ENCODE results near the gene FCHSD2. TPM values are rescaled to one million over a fixed set of nuclear protein-coding genes. Genes with fewer than 3 reads are reported as not detected.

FCHSD2 gene
- polyA plus RNA-seq, 2 of the 4 experiments (the other 2 are of a cell fraction): 10.5 to 19.0 TPM

- POLR2A ChIA-PET: interaction anchor here (0.7 kb wide), 1 partner anchor 119 kb away, joined by 7 read pairs; no protein-coding TSS in a partner anchor
- no peak for FAIRE-seq
Observed at GRCh38 chr11:72841397-72841796, 300.7 kb downstream of the FCHSD2 start.

GRCh38 chr11:72840780-72841179, 301.3 kb downstream of the FCHSD2 start:
- no peak for TF ChIP-seq MAZ (IDR thresholded peaks at IDR 0.05; ENCODE audit: borderline replicate concordance, low read depth, low read length)
- TF ChIP-seq MAFK (IDR thresholded peaks at IDR 0.05; ENCODE audit: partially characterized antibody): peak; percentile 39
- no peak for TF ChIP-seq CBX8 (IDR thresholded peaks at IDR 0.05)
- TF ChIP-seq CEBPB (IDR thresholded peaks at IDR 0.05): peak; percentile 70 to 77; a peak in 3 of 4 replicates
- TF ChIP-seq NPAS2 (CRISPR knock-in tag; IDR thresholded peaks at IDR 0.05; ENCODE audit: borderline replicate concordance): no peak
- DNase-seq (ENCODE audit: low read depth in 1 of 2, low spot score in 1 of 2) (peak in 1 of 2 experiments; percentile 35), ATAC-seq (no peak; a peak in 1 of 6 replicates), FAIRE-seq (no peak)
- H3K9me3 ChIP-seq: no peaks in the 10 kb centered on the region
- H3K27ac ChIP-seq: peak overlapping the region; percentile 6 to 66; a peak in 5 of 6 replicates
- CTCF ChIA-PET: interaction anchor here (0.6 to 4.2 kb wide), 6 partner anchors 9 to 448 kb away, joined by 4 to 30 read pairs (median 5); partner anchors contain the start of gene FCHSD2
- H3K4me3 ChIP-seq: no peak overlapping the region
- WGBS (ENCODE audit: missing lambda C conversion rate): 74% methylated on average over 4 of the region's 4 CpGs
- POLR2A ChIA-PET: interaction anchor here (0.8 to 1.0 kb wide), 2 partner anchors 9 to 18 kb away, joined by 3 read pairs; no protein-coding TSS in a partner anchor
- peaks cover 8% of the 10 kb centered on the region; the same call in 1 of the 3 replicates for H3K4me1 ChIP-seq
- no peak overlapping the region for H3K4me2 ChIP-seq

More at GRCh38 chr11:72841397-72841796, 300.7 kb downstream of the FCHSD2 start:
- Histone ChIP-seq H3K4me2 (no peak overlapping the region), H3K4me1 (peaks cover 8% of the 10 kb centered on the region; the same call in 1 of the 3 replicates), H3K9me3 (no peaks in the 10 kb centered on the region), H3K27ac (peak overlapping the region; percentile 1 to 66; a peak in 3 of 6 replicates), H3K4me3 (no peak overlapping the region)
- no peak for TF ChIP-seq CTCF (IDR thresholded peaks at IDR 0.05)
- no peak for TF ChIP-seq RNF2 (IDR thresholded peaks at IDR 0.05; ENCODE audit: borderline replicate concordance, low read depth)
- no peak for TF ChIP-seq MAX (IDR thresholded peaks at IDR 0.05)
- no peak for TF ChIP-seq EHF (CRISPR knock-in tag; IDR thresholded peaks at IDR 0.05)
- WGBS (ENCODE audit: missing lambda C conversion rate): 96% methylated on average over 7 of the region's 7 CpGs
- ATAC-seq: no peak
- CTCF ChIA-PET: interaction anchor here (0.6 to 4.2 kb wide), 6 partner anchors 8 to 447 kb away, joined by 4 to 30 read pairs (median 5); partner anchors contain the start of gene FCHSD2
- DNase-seq (ENCODE audit: low read depth in 1 of 2, low spot score in 1 of 2): no peak

- ChIA-PET CTCF (interaction anchor here (1.1 to 4.2 kb wide), 4 partner anchors 8 to 339 kb away, joined by 3 to 30 read pairs (median 16); no protein-coding TSS in a partner anchor), POLR2A (no interaction called here)
- H3K4me1 ChIP-seq: peaks cover 8% of the 10 kb centered on the region; the same call in 1 of the 3 replicates
- ATAC-seq (no peak), FAIRE-seq (no peak), DNase-seq (ENCODE audit: low read depth in 1 of 2, low spot score in 1 of 2) (no peak)
- H3K4me3 ChIP-seq: no peak overlapping the region
- H3K9me3 ChIP-seq: no peaks in the 10 kb centered on the region
- WGBS (ENCODE audit: missing lambda C conversion rate): 95% methylated on average over 4 of the region's 4 CpGs
- H3K27ac ChIP-seq: no peak overlapping the region
- H3K4me2 ChIP-seq: no peak overlapping the region
- TF ChIP-seq SMC3 (IDR thresholded peaks at IDR 0.05): no peak
- no peak for TF ChIP-seq ZSCAN20 (CRISPR knock-in tag; IDR thresholded peaks at IDR 0.05)
- TF ChIP-seq RAD21 (conservative IDR thresholded peaks at IDR 0.05 in 1 of 2, IDR thresholded peaks at IDR 0.05 in 1 of 2): no peak
- no peak for TF ChIP-seq HES2 (IDR thresholded peaks at IDR 0.05)
- TF ChIP-seq ATOH8 (CRISPR knock-in tag; IDR thresholded peaks at IDR 0.05; ENCODE audit: low read depth): no peak
- TF ChIP-seq RFX5 (IDR thresholded peaks at IDR 0.05): no peak
- no peak for TF ChIP-seq CHD2 (IDR thresholded peaks at IDR 0.05; ENCODE audit: low read length, partially characterized antibody)
- TF ChIP-seq JUN (IDR thresholded peaks at IDR 0.05): no peak
- no peak for TF ChIP-seq RCOR1 (IDR thresholded peaks at IDR 0.05; ENCODE audit: low read depth, low read length)
- TF ChIP-seq TFCP2L1 (CRISPR knock-in tag; IDR thresholded peaks at IDR 0.05): no peak
- no peak for TF ChIP-seq EHF (CRISPR knock-in tag; IDR thresholded peaks at IDR 0.05)
- no peak for TF ChIP-seq ZNF302 (CRISPR knock-in tag; IDR thresholded peaks at IDR 0.05)
- no peak for TF ChIP-seq FOXS1 (CRISPR knock-in tag; IDR thresholded peaks at IDR 0.05)
- TF ChIP-seq MYC (IDR thresholded peaks at IDR 0.05; ENCODE audit: borderline replicate concordance, low read length): no peak
Observed at GRCh38 chr11:72838691-72839305, 303.3 kb downstream of the FCHSD2 start.
